Measurements from ENCODE around the gene ALOX15.

- TF ChIP-seq POLR2AphosphoS5 (IDR thresholded peaks at IDR 0.05; ENCODE audit: low read depth, low read length) (no peak), FOXP2 (optimal IDR thresholded peaks at IDR 0.05; ENCODE audit: borderline replicate concordance, extremely low read depth, extremely low read length, insufficient read depth) (no peak), REST (IDR thresholded peaks at IDR 0.05; ENCODE audit: insufficient read depth in 1 of 2, low read depth in 2 of 2, low read length in 2 of 2) (no peak), SIN3A (IDR thresholded peaks at IDR 0.05; ENCODE audit: borderline replicate concordance, insufficient read depth, low read length) (no peak)
Measured at GRCh38 chr17:4645642-4646041, 4.2 kb upstream of the ALOX15 start.
